ENCODE measurements around the gene CD300A. TPM values are rescaled to one million over a fixed set of nuclear protein-coding genes. Genes with fewer than 3 reads are reported as not detected.
A peak's percentile ranks its signal among the peaks of the same experiment; 100 is the strongest.

The CD300A gene
- total and polyA plus RNA-seq, 4 donors: 2.2 to 11.5 (median 8.0) TPM

DNA sequence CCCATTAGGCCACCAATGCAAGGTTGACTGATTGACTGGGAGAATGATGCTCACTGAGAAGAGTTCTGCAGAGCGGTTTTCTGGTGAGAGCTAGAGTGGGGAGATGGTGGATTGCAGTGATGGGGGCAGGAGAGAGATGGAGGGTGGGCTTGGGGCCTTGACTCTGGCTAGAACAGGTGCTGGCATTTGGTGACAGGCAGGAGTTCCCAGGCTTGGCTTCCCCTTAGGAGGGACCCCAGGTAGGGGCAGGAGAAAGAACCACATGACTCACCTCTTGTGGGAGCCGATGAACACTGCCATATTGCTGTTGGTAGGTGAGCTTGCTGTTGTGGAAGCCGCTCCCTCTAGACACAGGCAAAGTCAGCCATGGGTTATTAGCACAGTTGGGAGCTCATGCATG lies 56.9 kb downstream of the CD300A start:
- no peak for TF ChIP-seq TAF1 (conservative IDR thresholded peaks at IDR 0.05)
- TF ChIP-seq, protein P1, sequence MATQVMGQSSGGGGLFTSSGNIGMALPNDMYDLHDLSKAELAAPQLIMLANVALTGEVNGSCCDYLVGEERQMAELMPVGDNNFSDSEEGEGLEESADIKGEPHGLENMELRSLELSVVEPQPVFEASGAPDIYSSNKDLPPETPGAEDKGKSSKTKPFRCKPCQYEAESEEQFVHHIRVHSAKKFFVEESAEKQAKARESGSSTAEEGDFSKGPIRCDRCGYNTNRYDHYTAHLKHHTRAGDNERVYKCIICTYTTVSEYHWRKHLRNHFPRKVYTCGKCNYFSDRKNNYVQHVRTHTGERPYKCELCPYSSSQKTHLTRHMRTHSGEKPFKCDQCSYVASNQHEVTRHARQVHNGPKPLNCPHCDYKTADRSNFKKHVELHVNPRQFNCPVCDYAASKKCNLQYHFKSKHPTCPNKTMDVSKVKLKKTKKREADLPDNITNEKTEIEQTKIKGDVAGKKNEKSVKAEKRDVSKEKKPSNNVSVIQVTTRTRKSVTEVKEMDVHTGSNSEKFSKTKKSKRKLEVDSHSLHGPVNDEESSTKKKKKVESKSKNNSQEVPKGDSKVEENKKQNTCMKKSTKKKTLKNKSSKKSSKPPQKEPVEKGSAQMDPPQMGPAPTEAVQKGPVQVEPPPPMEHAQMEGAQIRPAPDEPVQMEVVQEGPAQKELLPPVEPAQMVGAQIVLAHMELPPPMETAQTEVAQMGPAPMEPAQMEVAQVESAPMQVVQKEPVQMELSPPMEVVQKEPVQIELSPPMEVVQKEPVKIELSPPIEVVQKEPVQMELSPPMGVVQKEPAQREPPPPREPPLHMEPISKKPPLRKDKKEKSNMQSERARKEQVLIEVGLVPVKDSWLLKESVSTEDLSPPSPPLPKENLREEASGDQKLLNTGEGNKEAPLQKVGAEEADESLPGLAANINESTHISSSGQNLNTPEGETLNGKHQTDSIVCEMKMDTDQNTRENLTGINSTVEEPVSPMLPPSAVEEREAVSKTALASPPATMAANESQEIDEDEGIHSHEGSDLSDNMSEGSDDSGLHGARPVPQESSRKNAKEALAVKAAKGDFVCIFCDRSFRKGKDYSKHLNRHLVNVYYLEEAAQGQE (IDR thresholded peaks at IDR 0.05): no peak
- TF ChIP-seq GABPA (IDR thresholded peaks at IDR 0.05 in 1 of 2, conservative IDR thresholded peaks at IDR 0.05 in 1 of 2): no peak
- TF ChIP-seq, protein P2, sequence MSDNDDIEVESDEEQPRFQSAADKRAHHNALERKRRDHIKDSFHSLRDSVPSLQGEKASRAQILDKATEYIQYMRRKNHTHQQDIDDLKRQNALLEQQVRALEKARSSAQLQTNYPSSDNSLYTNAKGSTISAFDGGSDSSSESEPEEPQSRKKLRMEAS (IDR thresholded peaks at IDR 0.05): no peak
- TF ChIP-seq, protein P3, sequence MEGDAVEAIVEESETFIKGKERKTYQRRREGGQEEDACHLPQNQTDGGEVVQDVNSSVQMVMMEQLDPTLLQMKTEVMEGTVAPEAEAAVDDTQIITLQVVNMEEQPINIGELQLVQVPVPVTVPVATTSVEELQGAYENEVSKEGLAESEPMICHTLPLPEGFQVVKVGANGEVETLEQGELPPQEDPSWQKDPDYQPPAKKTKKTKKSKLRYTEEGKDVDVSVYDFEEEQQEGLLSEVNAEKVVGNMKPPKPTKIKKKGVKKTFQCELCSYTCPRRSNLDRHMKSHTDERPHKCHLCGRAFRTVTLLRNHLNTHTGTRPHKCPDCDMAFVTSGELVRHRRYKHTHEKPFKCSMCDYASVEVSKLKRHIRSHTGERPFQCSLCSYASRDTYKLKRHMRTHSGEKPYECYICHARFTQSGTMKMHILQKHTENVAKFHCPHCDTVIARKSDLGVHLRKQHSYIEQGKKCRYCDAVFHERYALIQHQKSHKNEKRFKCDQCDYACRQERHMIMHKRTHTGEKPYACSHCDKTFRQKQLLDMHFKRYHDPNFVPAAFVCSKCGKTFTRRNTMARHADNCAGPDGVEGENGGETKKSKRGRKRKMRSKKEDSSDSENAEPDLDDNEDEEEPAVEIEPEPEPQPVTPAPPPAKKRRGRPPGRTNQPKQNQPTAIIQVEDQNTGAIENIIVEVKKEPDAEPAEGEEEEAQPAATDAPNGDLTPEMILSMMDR (IDR thresholded peaks at IDR 0.05; ENCODE audit: low read depth, low read length, missing input control): no peak
- no peaks in the 10 kb centered on the region for H3K4me1 ChIP-seq (ENCODE audit: control insufficient read depth in 4 of 4, insufficient read depth in 4 of 4, low read length in 3 of 4)
- H3K27ac ChIP-seq (ENCODE audit: low read depth in 1 of 2, low read length in 2 of 2): no peak overlapping the region
- H3K4me3 ChIP-seq (ENCODE audit: low read depth in 1 of 3, low read length in 3 of 3): no peak overlapping the region
- H3K9ac ChIP-seq (ENCODE audit: low read depth in 1 of 2, low read length in 2 of 2): no peak overlapping the region
- WGBS: 92% methylated on average over 3 of the region's 3 CpGs
- H3K36me3 ChIP-seq (ENCODE audit: control insufficient read depth in 4 of 4, insufficient read depth in 3 of 4, low read depth in 1 of 4, low read length in 3 of 4): no peaks in the 10 kb centered on the region
- peak; percentile 19 for DNase-seq (ENCODE audit: low spot score)
- H3K9me3 ChIP-seq (ENCODE audit: control insufficient read depth in 4 of 4, low read length in 3 of 4): no peaks in the 10 kb centered on the region
- no peaks in the 10 kb centered on the region for H3K27me3 ChIP-seq (ENCODE audit: control insufficient read depth in 4 of 4, insufficient read depth in 4 of 4, low read length in 3 of 4)

DNA sequence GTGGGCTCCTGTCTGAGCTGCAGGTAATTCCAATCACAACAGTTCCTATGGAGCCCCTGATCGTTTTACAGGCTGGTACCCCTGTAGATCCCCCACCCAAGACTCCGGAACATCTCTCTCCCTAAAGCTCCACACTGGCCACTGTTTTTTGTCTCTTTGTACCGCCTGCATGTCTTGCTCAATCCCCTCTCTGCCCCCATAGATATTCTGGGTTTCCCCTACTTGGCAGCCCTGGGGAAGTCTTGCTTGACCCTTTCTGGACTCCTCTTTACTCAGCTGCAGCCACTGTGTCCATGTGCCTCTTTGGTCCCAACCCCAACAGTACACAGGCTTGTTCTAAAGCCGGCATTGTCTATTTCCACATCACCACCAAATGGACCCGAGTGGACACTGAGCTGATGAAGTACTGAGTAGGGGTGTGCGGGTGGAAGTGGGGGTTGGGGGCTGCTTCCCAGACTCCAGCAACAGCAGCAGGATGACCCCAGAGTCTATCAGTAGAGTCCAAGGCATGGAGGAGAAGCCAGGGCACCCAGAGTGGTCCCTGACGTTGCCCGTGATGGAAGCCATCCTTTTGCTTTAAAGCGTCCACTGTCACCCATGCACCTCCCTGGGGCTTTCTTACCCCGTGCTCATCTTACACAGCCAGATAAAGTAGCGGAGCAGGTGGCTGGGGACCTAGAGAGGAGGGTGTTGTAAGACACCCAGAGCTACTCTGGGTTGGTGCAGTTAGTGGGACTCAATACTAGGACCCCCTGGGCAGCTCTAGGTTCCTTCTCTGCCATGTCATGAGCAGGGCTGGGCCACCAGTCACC lies 58.4 kb downstream of the CD300A start:
- no peak overlapping the region for H3K9ac ChIP-seq (ENCODE audit: low read depth in 1 of 2, low read length in 2 of 2)
- TF ChIP-seq HNF4G (IDR thresholded peaks at IDR 0.05) (no peak), GABPA (IDR thresholded peaks at IDR 0.05 in 1 of 2, conservative IDR thresholded peaks at IDR 0.05 in 1 of 2) (no peak)
- no peaks in the 10 kb centered on the region for H3K9me3 ChIP-seq (ENCODE audit: control insufficient read depth in 4 of 4, low read length in 3 of 4)
- WGBS: 78% methylated on average over 11 of the region's 11 CpGs
- DNase-seq (ENCODE audit: low spot score): peak; percentile 19
- H3K27me3 ChIP-seq (ENCODE audit: control insufficient read depth in 4 of 4, insufficient read depth in 4 of 4, low read length in 3 of 4): peaks cover 0 to 3% (median 0%) of the 10 kb centered on the region in 4 donors
- H3K27ac ChIP-seq (ENCODE audit: low read depth in 1 of 2, low read length in 2 of 2): no peak overlapping the region
- H3K36me3 ChIP-seq (ENCODE audit: control insufficient read depth in 4 of 4, insufficient read depth in 3 of 4, low read depth in 1 of 4, low read length in 3 of 4): no peaks in the 10 kb centered on the region
- no peaks in the 10 kb centered on the region for H3K4me1 ChIP-seq (ENCODE audit: control insufficient read depth in 4 of 4, insufficient read depth in 4 of 4, low read length in 3 of 4)
- no peak overlapping the region for H3K4me3 ChIP-seq (ENCODE audit: low read depth in 1 of 3, low read length in 3 of 3)

DNA sequence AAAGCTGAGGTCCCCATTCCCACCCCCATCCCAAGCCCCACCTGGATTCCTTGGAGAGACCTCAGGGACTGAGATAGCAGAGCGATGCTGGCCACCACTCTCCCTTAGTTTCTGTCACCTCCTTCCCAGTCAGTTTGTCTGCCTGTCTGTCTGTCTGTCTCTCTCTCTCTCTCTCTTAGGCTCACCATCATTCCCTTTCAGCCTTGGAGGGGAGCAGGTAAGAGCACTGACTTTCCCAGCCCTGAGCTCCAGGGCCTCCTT lies 59.0 kb downstream of the CD300A start:
- DNase-seq (ENCODE audit: low spot score): no peak
- TF ChIP-seq, protein P3 (IDR thresholded peaks at IDR 0.05; ENCODE audit: low read depth, low read length, missing input control): no peak
- TF ChIP-seq TAF1 (conservative IDR thresholded peaks at IDR 0.05): no peak
- TF ChIP-seq NR2F2 (IDR thresholded peaks at IDR 0.05): no peak
- no peak for TF ChIP-seq FOXA1 (IDR thresholded peaks at IDR 0.05)
- TF ChIP-seq RXRA (IDR thresholded peaks at IDR 0.05): no peak
- TF ChIP-seq JUND (IDR thresholded peaks at IDR 0.05): no peak
- TF ChIP-seq SP1 (IDR thresholded peaks at IDR 0.05): no peak
- TF ChIP-seq HNF4A (conservative IDR thresholded peaks at IDR 0.05): no peak
- TF ChIP-seq, protein P4, sequence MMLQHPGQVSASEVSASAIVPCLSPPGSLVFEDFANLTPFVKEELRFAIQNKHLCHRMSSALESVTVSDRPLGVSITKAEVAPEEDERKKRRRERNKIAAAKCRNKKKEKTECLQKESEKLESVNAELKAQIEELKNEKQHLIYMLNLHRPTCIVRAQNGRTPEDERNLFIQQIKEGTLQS (IDR thresholded peaks at IDR 0.05): no peak
- TF ChIP-seq RAD21 (IDR thresholded peaks at IDR 0.05): no peak
- H3K9ac ChIP-seq (ENCODE audit: low read depth in 1 of 2, low read length in 2 of 2): no peak overlapping the region
- H3K36me3 ChIP-seq (ENCODE audit: control insufficient read depth in 4 of 4, insufficient read depth in 3 of 4, low read depth in 1 of 4, low read length in 3 of 4): no peaks in the 10 kb centered on the region
- no peak overlapping the region for H3K4me3 ChIP-seq (ENCODE audit: low read depth in 1 of 3, low read length in 3 of 3)
- no peaks in the 10 kb centered on the region for H3K9me3 ChIP-seq (ENCODE audit: control insufficient read depth in 4 of 4, low read length in 3 of 4)
- H3K27me3 ChIP-seq (ENCODE audit: control insufficient read depth in 4 of 4, insufficient read depth in 4 of 4, low read length in 3 of 4): peaks cover 0 to 3% (median 0%) of the 10 kb centered on the region in 4 donors
- no peaks in the 10 kb centered on the region for H3K4me1 ChIP-seq (ENCODE audit: control insufficient read depth in 4 of 4, insufficient read depth in 4 of 4, low read length in 3 of 4)
- 82% methylated on average over 1 of the region's 1 CpG for WGBS
- no peak overlapping the region for H3K27ac ChIP-seq (ENCODE audit: low read depth in 1 of 2, low read length in 2 of 2)

Measured in liver (tissue), 9 donors.